ENCODE data around the gene PRDM10.
"Not testable (repeated sequence)": the region's sequence is repeated elsewhere in the genome, so short reads cannot be mapped to it uniquely, and the experiment has no call there.

The PRDM10 gene

GRCh38 chr11:130015846-130016245 is 13.2 kb upstream of the PRDM10 start:
- DNase-seq (ENCODE audit: low read depth) = not testable (repeated sequence)

- no peak for DNase-seq (ENCODE audit: low read depth)
These were observed 5.7 kb upstream of the PRDM10 start for GRCh38 chr11:130008326-130008725.

GRCh38 chr11:130006929-130007328 is 4.3 kb upstream of the PRDM10 start:
- no peak for DNase-seq (ENCODE audit: low read depth)

GRCh38 chr11:130003717-130004001 is 1.0 kb upstream of the PRDM10 start:
- no peak for DNase-seq (ENCODE audit: low read depth)

GRCh38 chr11:130002846-130003716 is 446 bp upstream of the PRDM10 start:
- peak; percentile 96 for DNase-seq (ENCODE audit: low read depth)

- peak; percentile 13 for DNase-seq (ENCODE audit: low read depth)
These were observed 929 bp downstream of the PRDM10 start for GRCh38 chr11:130001461-130002351.

- DNase-seq (ENCODE audit: low read depth) = no peak
These were observed 2.0 kb downstream of the PRDM10 start for GRCh38 chr11:130000552-130001176.

GRCh38 chr11:129999407-129999806 is 3.2 kb downstream of the PRDM10 start:
- no peak for DNase-seq (ENCODE audit: low read depth)

- no peak for DNase-seq (ENCODE audit: low read depth)
These were observed 3.7 kb downstream of the PRDM10 start for GRCh38 chr11:129998905-129999304.

GRCh38 chr11:129998107-129998506 is 4.5 kb downstream of the PRDM10 start:
- DNase-seq (ENCODE audit: low read depth) = no peak

GRCh38 chr11:129997513-129997912 is 5.1 kb downstream of the PRDM10 start:
- DNase-seq (ENCODE audit: low read depth) = no peak

- DNase-seq (ENCODE audit: low read depth) = no peak
These were observed 6.3 kb downstream of the PRDM10 start for GRCh38 chr11:129996113-129996870.

GRCh38 chr11:129995163-129995562 is 7.5 kb downstream of the PRDM10 start:
- no peak for DNase-seq (ENCODE audit: low read depth)

GRCh38 chr11:129992161-129992944 is 10.3 kb downstream of the PRDM10 start:
- no peak for DNase-seq (ENCODE audit: low read depth)

GRCh38 chr11:129989149-129989813 is 13.4 kb downstream of the PRDM10 start:
- DNase-seq (ENCODE audit: low read depth) = no peak

GRCh38 chr11:129987950-129988349 is 14.7 kb downstream of the PRDM10 start:
- no peak for DNase-seq (ENCODE audit: low read depth)

- DNase-seq (ENCODE audit: low read depth) = no peak
These were observed 16.8 kb downstream of the PRDM10 start for GRCh38 chr11:129985823-129986222.

- no peak for DNase-seq (ENCODE audit: low read depth)
These were observed 22.5 kb downstream of the PRDM10 start for GRCh38 chr11:129980086-129980485.

GRCh38 chr11:129979046-129979605 is 23.5 kb downstream of the PRDM10 start:
- no peak for DNase-seq (ENCODE audit: low read depth)

GRCh38 chr11:129978447-129978846 is 24.2 kb downstream of the PRDM10 start:
- DNase-seq (ENCODE audit: low read depth) = no peak

Measured in fibroblast of gingiva (primary cell).